H9 (cell line): ENCODE results near the gene ITPRID2. TPM values are rescaled to one million over a fixed set of nuclear protein-coding genes. Genes with fewer than 3 reads are reported as not detected.

Experiments used
- DNase-seq: peaks from one replicate; pipeline ENCODE4 v3.0.0-alpha.2; 2017
- H2AFZ ChIP-seq: one replicate; pipeline ENCODE4 v1.6.1; 2013; ENCODE audit warnings: mild to moderate bottlenecking, low read length, control low read depth, moderate library complexity
- H2AK5ac ChIP-seq: 2 replicates; pipeline ENCODE4 v1.6.1; 2013; ENCODE audit warnings: low read length, control low read depth, mixed read lengths; ENCODE audit not compliant: insufficient read length
- H2BK120ac ChIP-seq: one replicate; pipeline ENCODE4 v1.6.1; 2013; ENCODE audit warnings: low read depth, mild to moderate bottlenecking, low read length, control low read depth, inconsistent platforms; ENCODE audit not compliant: poor library complexity, severe bottlenecking
- H2BK12ac ChIP-seq: 2 replicates; pipeline ENCODE4 v1.6.1; 2013; ENCODE audit warnings: low read length, control low read depth, mixed read lengths, low read depth; ENCODE audit not compliant: insufficient read length
- H2BK15ac ChIP-seq: 2 replicates; pipeline ENCODE4 v1.6.1; 2013; ENCODE audit warnings: low read depth, low read length, control low read depth
- H2BK20ac ChIP-seq: one replicate; pipeline ENCODE4 v1.6.1; 2013; ENCODE audit warnings: low read depth, mild to moderate bottlenecking, low read length, control low read depth, inconsistent platforms; ENCODE audit not compliant: poor library complexity, severe bottlenecking
- H2BK5ac ChIP-seq: 2 replicates; pipeline ENCODE4 v1.6.1; 2013; ENCODE audit warnings: low read length, control low read depth, mixed read lengths; ENCODE audit not compliant: insufficient read length
- H3K14ac ChIP-seq: 2 replicates; pipeline ENCODE4 v1.6.1; 2013; ENCODE audit warnings: low read length, control low read depth; ENCODE audit not compliant: insufficient read depth
- H3K18ac ChIP-seq: 2 replicates; pipeline ENCODE4 v1.6.1; 2013; ENCODE audit warnings: low read depth, mild to moderate bottlenecking, mixed read lengths, low read length, control low read depth; ENCODE audit not compliant: insufficient read length
- H3K23ac ChIP-seq: 2 replicates; pipeline ENCODE4 v1.6.1; 2013; ENCODE audit warnings: low read length, control low read depth, mixed read lengths, low read depth; ENCODE audit not compliant: insufficient read length
- H3K23me2 ChIP-seq: 2 replicates; pipeline ENCODE4 v1.6.1; 2013; ENCODE audit warnings: low read depth, mild to moderate bottlenecking, mixed read lengths, low read length, control low read depth; ENCODE audit not compliant: insufficient read length, poor library complexity, severe bottlenecking
- H3K27ac ChIP-seq: 2 replicates; pipeline ENCODE4 v1.5.1; 2013; ENCODE audit warnings: low read length, control low read depth, mixed read lengths, low read depth; ENCODE audit not compliant: insufficient read length
- H3K27me3 ChIP-seq: 2 replicates; pipeline ENCODE4 v1.6.1; 2013; ENCODE audit warnings: low read length, control low read depth, inconsistent platforms; ENCODE audit not compliant: insufficient read depth
- H3K4ac ChIP-seq: 2 replicates; pipeline ENCODE4 v1.6.1; 2013; ENCODE audit warnings: low read depth, mild to moderate bottlenecking, control low read depth, inconsistent platforms, low read length, moderate library complexity
- H3K4me1 ChIP-seq: 2 replicates; pipeline ENCODE4 v1.6.1; 2013; ENCODE audit warnings: low read length, control low read depth, inconsistent platforms; ENCODE audit not compliant: insufficient read depth
- H3K4me2 ChIP-seq: 2 replicates; pipeline ENCODE4 v1.6.1; 2013; ENCODE audit warnings: low read length, control low read depth, mixed read lengths; ENCODE audit not compliant: insufficient read length, insufficient read depth
- H3K56ac ChIP-seq: 2 replicates; pipeline ENCODE4 v1.6.1; 2013; ENCODE audit warnings: low read depth, mild to moderate bottlenecking, mixed read lengths, low read length, control low read depth; ENCODE audit not compliant: insufficient read length
- H3K79me1 ChIP-seq: 2 replicates; pipeline ENCODE4 v1.6.1; 2013; ENCODE audit warnings: low read depth, mild to moderate bottlenecking, moderate library complexity, low read length, control low read depth, inconsistent platforms; ENCODE audit not compliant: insufficient read depth, poor library complexity, severe bottlenecking
- H3K79me2 ChIP-seq: 2 replicates; pipeline ENCODE4 v1.6.1; 2013; ENCODE audit warnings: low read length, control low read depth, inconsistent platforms; ENCODE audit not compliant: insufficient read depth
- H3K9ac ChIP-seq: 2 replicates; pipeline ENCODE4 v1.6.1; 2013; ENCODE audit warnings: low read length, control low read depth, mixed read lengths; ENCODE audit not compliant: insufficient read length; ENCODE audit errors: extremely low read depth
- H3K9me3 ChIP-seq: one replicate; pipeline ENCODE4 v1.6.1; 2013; ENCODE audit warnings: low read depth, low read length, inconsistent platforms; ENCODE audit not compliant: control insufficient read depth
- H3T11ph ChIP-seq: one replicate; pipeline ENCODE4 v1.6.1; 2013; ENCODE audit warnings: mild to moderate bottlenecking, low read length, control low read depth, inconsistent platforms
- H4K20me1 ChIP-seq: one replicate; pipeline ENCODE4 v1.6.1; 2013; ENCODE audit not compliant: control insufficient read depth, insufficient read length, insufficient read depth
- H4K5ac ChIP-seq: 2 replicates; pipeline ENCODE4 v1.6.1; 2013; ENCODE audit warnings: low read depth, mild to moderate bottlenecking, mixed read lengths, low read length, control low read depth; ENCODE audit not compliant: insufficient read length
- H4K8ac ChIP-seq: replicated peaks from 2 replicates; pipeline ENCODE4 v1.6.1; 2013; ENCODE audit warnings: low read length, control low read depth, mixed read lengths, low read depth; ENCODE audit not compliant: insufficient read length
- H4K91ac ChIP-seq: 2 replicates; pipeline ENCODE4 v1.6.1; 2013; ENCODE audit warnings: low read depth, mild to moderate bottlenecking, moderate library complexity, mixed read lengths, low read length, control low read depth; ENCODE audit not compliant: insufficient read length
- H3K27ac Mint-ChIP-seq, 3 experiments: 2 replicates in 2 of 3; 3 replicates in 1 of 3; pipeline ENCODE4 v1.8.0; 2020 to 2021; ENCODE audit warnings: mixed read lengths in 3 of 3, mild to moderate bottlenecking in 1 of 3, moderate library complexity in 1 of 3
- H3K27me3 Mint-ChIP-seq: 2 replicates; pipeline ENCODE4 v1.8.0; 2021; ENCODE audit warnings: low read depth, mild to moderate bottlenecking, moderate library complexity, mixed read lengths
- H3K36me3 Mint-ChIP-seq, 3 experiments: 2 replicates in 2 of 3; 3 replicates in 1 of 3; pipeline ENCODE4 v1.8.0; 2020 to 2021; ENCODE audit warnings: low read depth in 3 of 3, mixed read lengths in 3 of 3; ENCODE audit not compliant: insufficient read depth in 1 of 3
- H3K4me1 Mint-ChIP-seq, 2 experiments: 2 replicates each; pipeline ENCODE4 v1.8.0; 2020; ENCODE audit warnings: mixed read lengths in 2 of 2
- H3K4me3 Mint-ChIP-seq, 2 experiments: 2 replicates in 1 of 2; 3 replicates in 1 of 2; pipeline ENCODE4 v1.8.0; 2020 to 2021; ENCODE audit warnings: mild to moderate bottlenecking in 2 of 2, mixed read lengths in 2 of 2, moderate library complexity in 1 of 2
- H3K9me3 Mint-ChIP-seq, 2 experiments: 2 replicates in 1 of 2; 3 replicates in 1 of 2; pipeline ENCODE4 v1.8.0; 2020; ENCODE audit warnings: mild to moderate bottlenecking in 2 of 2, mixed read lengths in 2 of 2, moderate library complexity in 1 of 2
- WGBS: extraction: QIAGEN DNeasy Blood & Tissue Kit; methylation state at CpG from one replicate; pipeline ENCODE4 v1.1.7; 2013; ENCODE audit warnings: missing lambda C conversion rate, low lambda C conversion rate, mixed read lengths; ENCODE audit not compliant: insufficient read length; ENCODE audit errors: extremely low coverage; 5-methylcytosine and 5-hydroxymethylcytosine counted together
- total RNA-seq: library from RNA; stranded (reverse); gene quantifications from 2 replicates; pipeline ENCODE4 v1.2.1, GENCODE V29; 2021
- TF ChIP-seq, protein P1 (sequence below): fragments of 200-600 bp; sonication (generic); conservative IDR thresholded peaks from 3 replicates; pipeline ENCODE4 v1.8.0; 2021; ENCODE audit warnings: antibody characterized with exemption, mild to moderate bottlenecking

The ITPRID2 gene
- total RNA-seq, 1 experiment from 2014 or later = 12.0 TPM

DNA sequence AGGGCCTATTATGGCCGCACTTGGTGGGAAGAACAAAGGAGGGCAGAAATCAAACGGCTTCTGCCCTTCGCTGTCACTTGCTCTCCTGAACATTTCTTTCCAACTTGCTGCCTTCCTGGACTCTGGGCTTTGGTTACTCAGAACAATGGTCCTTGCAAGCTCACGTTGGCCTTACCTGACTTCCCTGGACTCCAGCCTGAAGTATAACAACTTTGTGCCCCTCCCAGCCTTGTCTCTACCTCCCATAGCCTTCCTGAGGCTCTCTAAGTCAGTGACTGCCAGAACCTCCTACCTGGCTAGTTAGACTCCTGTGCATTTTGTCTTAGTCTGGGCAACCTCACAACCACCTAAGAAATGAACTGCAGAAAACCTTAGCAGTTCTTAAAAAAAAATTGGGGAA is 30.2 kb upstream of the ITPRID2 start:
- H2BK15ac ChIP-seq = no peak overlapping the region
- no peak overlapping the region for H2BK20ac ChIP-seq
- H3K23me2 ChIP-seq = no peaks in the 10 kb centered on the region
- Mint-ChIP-seq H3K36me3 (no peaks in the 10 kb centered on the region), H3K4me1 (no peaks in the 10 kb centered on the region), H3K4me3 (no peak overlapping the region), H3K27me3 (no peaks in the 10 kb centered on the region), H3K9me3 (no peaks in the 10 kb centered on the region), H3K27ac (no peak overlapping the region)
- H3K9me3 ChIP-seq = no peaks in the 10 kb centered on the region
- H2AK5ac ChIP-seq = no peak overlapping the region
- no peak overlapping the region for H4K8ac ChIP-seq
- H2BK120ac ChIP-seq = no peak overlapping the region
- no peak for DNase-seq
- H4K5ac ChIP-seq = no peak overlapping the region
- TF ChIP-seq, protein P1, sequence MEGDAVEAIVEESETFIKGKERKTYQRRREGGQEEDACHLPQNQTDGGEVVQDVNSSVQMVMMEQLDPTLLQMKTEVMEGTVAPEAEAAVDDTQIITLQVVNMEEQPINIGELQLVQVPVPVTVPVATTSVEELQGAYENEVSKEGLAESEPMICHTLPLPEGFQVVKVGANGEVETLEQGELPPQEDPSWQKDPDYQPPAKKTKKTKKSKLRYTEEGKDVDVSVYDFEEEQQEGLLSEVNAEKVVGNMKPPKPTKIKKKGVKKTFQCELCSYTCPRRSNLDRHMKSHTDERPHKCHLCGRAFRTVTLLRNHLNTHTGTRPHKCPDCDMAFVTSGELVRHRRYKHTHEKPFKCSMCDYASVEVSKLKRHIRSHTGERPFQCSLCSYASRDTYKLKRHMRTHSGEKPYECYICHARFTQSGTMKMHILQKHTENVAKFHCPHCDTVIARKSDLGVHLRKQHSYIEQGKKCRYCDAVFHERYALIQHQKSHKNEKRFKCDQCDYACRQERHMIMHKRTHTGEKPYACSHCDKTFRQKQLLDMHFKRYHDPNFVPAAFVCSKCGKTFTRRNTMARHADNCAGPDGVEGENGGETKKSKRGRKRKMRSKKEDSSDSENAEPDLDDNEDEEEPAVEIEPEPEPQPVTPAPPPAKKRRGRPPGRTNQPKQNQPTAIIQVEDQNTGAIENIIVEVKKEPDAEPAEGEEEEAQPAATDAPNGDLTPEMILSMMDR = no peak
- no CpG with 5 or more reads among the region's 4 CpGs for WGBS
- no peak overlapping the region for H3K56ac ChIP-seq
- no peak overlapping the region for H3K4me2 ChIP-seq
- no peak overlapping the region for H2BK5ac ChIP-seq
- no peaks in the 10 kb centered on the region for H3K27me3 ChIP-seq
- H3K18ac ChIP-seq = no peak overlapping the region
- H3K79me2 ChIP-seq = no peaks in the 10 kb centered on the region
- no peak overlapping the region for H4K91ac ChIP-seq
- no peaks in the 10 kb centered on the region for H3K79me1 ChIP-seq
- H3K23ac ChIP-seq = no peak overlapping the region
- H3K27ac ChIP-seq = no peak overlapping the region
- H3K9ac ChIP-seq = no peak overlapping the region
- no peak overlapping the region for H2AFZ ChIP-seq
- no peak overlapping the region for H2BK12ac ChIP-seq
- no peak overlapping the region for H3K4ac ChIP-seq
- H3K14ac ChIP-seq = no peak overlapping the region
- H4K20me1 ChIP-seq = no peaks in the 10 kb centered on the region
- H3T11ph ChIP-seq = no peak overlapping the region
- no peaks in the 10 kb centered on the region for H3K4me1 ChIP-seq
